GM23338 (cell line): Measurements from ENCODE around the gene PYGB. TPM values are rescaled to one million over a fixed set of nuclear protein-coding genes. Genes with fewer than 3 reads are reported as not detected.

Experiments used
- ATAC-seq: fragments of 200-7000 bp; cut with Tn5 transposase; 3 replicates; pipeline ENCODE4 v1.9.1; 2020
- DNase-seq: peaks from one replicate; pipeline ENCODE4 v3.0.0-alpha.2; 2015; ENCODE audit warnings: low spot score
- H2AFZ ChIP-seq: fragments of 200-600 bp; sonication (generic); 2 replicates; pipeline ENCODE4 v1.8.0; 2016; ENCODE audit warnings: antibody characterized with exemption, mild to moderate bottlenecking, moderate library complexity
- H3F3A ChIP-seq: fragments of 200-600 bp; sonication (generic); replicated peaks from 2 replicates; pipeline ENCODE4 v1.8.0; 2017; ENCODE audit warnings: antibody characterized with exemption, mixed run types, low read depth
- H3K27ac ChIP-seq: fragments of 200-600 bp; sonication (generic); 2 replicates; pipeline ENCODE4 v1.6.1; 2016; ENCODE audit warnings: low read depth
- H3K27me3 ChIP-seq: fragments of 200-600 bp; sonication (generic); 2 replicates; pipeline ENCODE4 v1.8.0; 2016; ENCODE audit warnings: mild to moderate bottlenecking, mixed run types, moderate library complexity; ENCODE audit not compliant: insufficient read depth
- H3K36me3 ChIP-seq: fragments of 200-600 bp; sonication (generic); 2 replicates; pipeline ENCODE4 v1.8.0; 2016; ENCODE audit warnings: mild to moderate bottlenecking; ENCODE audit not compliant: insufficient read depth
- H3K4me1 ChIP-seq: fragments of 200-600 bp; sonication (generic); 2 replicates; pipeline ENCODE4 v1.8.0; 2016; ENCODE audit warnings: mild to moderate bottlenecking, moderate library complexity; ENCODE audit not compliant: insufficient read depth
- H3K4me2 ChIP-seq: fragments of 200-600 bp; sonication (generic); 2 replicates; pipeline ENCODE4 v1.7.1; 2017; ENCODE audit warnings: mixed run types
- H3K4me3 ChIP-seq: fragments of 200-600 bp; sonication (generic); 2 replicates; pipeline ENCODE4 v1.6.1; 2016; ENCODE audit warnings: mixed run types
- H3K79me2 ChIP-seq: fragments of 200-600 bp; sonication (generic); replicated peaks from 2 replicates; pipeline ENCODE4 v1.8.0; 2017; ENCODE audit warnings: mild to moderate bottlenecking; ENCODE audit not compliant: insufficient read depth
- H3K9me2 ChIP-seq: fragments of 200-600 bp; sonication (generic); 2 replicates; pipeline ENCODE4 v1.8.0; 2017; ENCODE audit not compliant: insufficient read depth
- H4K20me1 ChIP-seq: fragments of 200-600 bp; sonication (generic); replicated peaks from 2 replicates; pipeline ENCODE4 v1.8.0; 2017; ENCODE audit warnings: mild to moderate bottlenecking; ENCODE audit not compliant: insufficient read depth
- H3K27ac Mint-ChIP-seq: 2 replicates; pipeline ENCODE4 v1.8.0; 2020; ENCODE audit warnings: inconsistent platforms, mild to moderate bottlenecking, moderate library complexity, mixed read lengths
- H3K27me3 Mint-ChIP-seq: 3 replicates; pipeline ENCODE4 v1.8.0; 2022; ENCODE audit warnings: low read depth, mild to moderate bottlenecking, moderate library complexity, mixed read lengths, inconsistent platforms; ENCODE audit not compliant: insufficient read depth, poor library complexity
- H3K36me3 Mint-ChIP-seq: 3 replicates; pipeline ENCODE4 v1.8.0; 2021; ENCODE audit warnings: low read depth, mild to moderate bottlenecking, inconsistent platforms, moderate library complexity, mixed read lengths
- H3K4me1 Mint-ChIP-seq: 3 replicates; pipeline ENCODE4 v1.8.0; 2020; ENCODE audit warnings: mild to moderate bottlenecking, inconsistent platforms, mixed read lengths
- H3K4me3 Mint-ChIP-seq: 3 replicates; pipeline ENCODE4 v1.8.0; 2021; ENCODE audit warnings: moderate library complexity, mild to moderate bottlenecking, inconsistent platforms, mixed read lengths
- H3K9me3 Mint-ChIP-seq: 3 replicates; pipeline ENCODE4 v1.8.0; 2020; ENCODE audit warnings: moderate library complexity, mild to moderate bottlenecking, inconsistent platforms, mixed read lengths
- CREB1 ChIP-seq: fragments of 250-450 bp; sonication (Bioruptor Pico); IDR thresholded peaks from 2 replicates; pipeline ENCODE4 v1.5.0; 2020; ENCODE audit warnings: low read depth, mild to moderate bottlenecking, moderate library complexity
- JUNB ChIP-seq: IDR thresholded peaks from one replicate; pipeline ENCODE4 v1.6.1; 2016; ENCODE audit warnings: antibody characterized with exemption; ENCODE audit not compliant: unreplicated experiment
- NANOG ChIP-seq: IDR thresholded peaks from 2 replicates; pipeline ENCODE4 v1.6.1; 2016; ENCODE audit warnings: antibody characterized with exemption, borderline replicate concordance
- ZNF462 ChIP-seq: fragments of 250-450 bp; sonication (Bioruptor Pico); IDR thresholded peaks from 2 replicates; pipeline ENCODE4 v1.5.0; 2020; ENCODE audit warnings: mild to moderate bottlenecking, moderate library complexity
- polyA plus RNA-seq: library from polyadenylated mRNA; unstranded; fragments of >200 nt; fragmentation: Nextera tagmentation; extraction: Ambion mirVana; gene quantifications from 2 replicates; pipeline ENCODE4 v1.2.1, GENCODE V29; 2016
- total RNA-seq: library from RNA; depleted of rRNA; stranded (reverse); fragments of >200 nt; shearing (Covaris generic); gene quantifications from 2 replicates; pipeline ENCODE4 v1.2.3, GENCODE V29; 2014
- TF ChIP-seq, protein P1 (sequence below): IDR thresholded peaks from 2 replicates; pipeline ENCODE4 v1.6.1; 2016; ENCODE audit warnings: antibody characterized with exemption

The PYGB gene
- total and polyA plus RNA-seq, 2 experiments from 2014 or later = 15.6 to 64.0 TPM

DNA sequence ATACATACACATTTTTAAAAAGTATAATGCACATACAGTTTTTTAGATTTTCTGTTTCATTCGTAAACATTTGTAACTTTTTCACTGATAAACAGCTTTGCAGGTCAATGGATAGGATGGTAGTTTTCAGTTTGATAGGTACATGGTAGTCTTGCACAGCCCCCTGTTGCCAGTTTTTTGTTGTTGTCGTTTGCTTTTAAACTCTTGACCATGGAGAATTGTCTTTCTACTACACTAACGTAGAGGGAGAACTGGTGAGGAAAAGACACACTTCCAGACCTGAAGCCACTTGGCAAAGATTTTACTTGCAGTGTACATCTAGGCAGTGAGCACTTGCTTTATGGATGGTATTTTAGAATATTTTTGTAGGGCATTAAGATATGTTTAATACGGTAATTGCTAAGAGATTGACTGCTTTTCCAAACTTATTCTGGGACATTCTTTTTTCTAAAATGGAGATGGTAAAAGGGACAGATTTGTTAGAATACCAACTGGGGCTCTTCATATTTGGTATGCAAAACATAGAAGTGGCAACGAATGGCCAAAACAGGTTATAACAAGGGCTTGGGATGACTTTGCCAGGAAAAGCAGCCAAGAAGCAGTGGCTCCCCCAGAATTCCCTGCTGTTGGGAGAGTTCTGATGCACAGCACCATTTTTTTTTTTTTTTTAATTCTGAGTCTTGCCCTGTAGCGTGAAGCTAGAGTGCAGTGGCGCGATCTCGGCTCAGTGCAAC lies 1.5 kb downstream of the PYGB start (continued):
- TF ChIP-seq CREB1 (CRISPR knock-in tag) = no peak
- TF ChIP-seq, protein P1, sequence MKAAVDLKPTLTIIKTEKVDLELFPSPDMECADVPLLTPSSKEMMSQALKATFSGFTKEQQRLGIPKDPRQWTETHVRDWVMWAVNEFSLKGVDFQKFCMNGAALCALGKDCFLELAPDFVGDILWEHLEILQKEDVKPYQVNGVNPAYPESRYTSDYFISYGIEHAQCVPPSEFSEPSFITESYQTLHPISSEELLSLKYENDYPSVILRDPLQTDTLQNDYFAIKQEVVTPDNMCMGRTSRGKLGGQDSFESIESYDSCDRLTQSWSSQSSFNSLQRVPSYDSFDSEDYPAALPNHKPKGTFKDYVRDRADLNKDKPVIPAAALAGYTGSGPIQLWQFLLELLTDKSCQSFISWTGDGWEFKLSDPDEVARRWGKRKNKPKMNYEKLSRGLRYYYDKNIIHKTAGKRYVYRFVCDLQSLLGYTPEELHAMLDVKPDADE = no peak

- Mint-ChIP-seq H3K27me3 (peaks cover 12% of the 10 kb centered on the region), H3K4me3 (0 out of 3 replicates have a peak overlapping the region, but pooled peaks have one; percentile 90), H3K4me1 (peaks cover 41% of the 10 kb centered on the region), H3K36me3 (peaks cover 3% of the 10 kb centered on the region; the same call in 2 of the 3 replicates), H3K27ac (no peak overlapping the region), H3K9me3 (no peaks in the 10 kb centered on the region; the same call in 2 of the 3 replicates)
- Histone ChIP-seq H4K20me1 (peaks cover 35% of the 10 kb centered on the region), H3K4me1 (peaks cover 16% of the 10 kb centered on the region), H3F3A (0 out of 2 replicates have a peak, but pooled peaks cover 7% of the 10 kb centered on the region), H3K36me3 (no peaks in the 10 kb centered on the region), H3K4me2 (0 out of 2 replicates have a peak overlapping the region, but pooled peaks have one; percentile 85), H3K9me2 (no peaks in the 10 kb centered on the region), H3K27me3 (peaks cover 11% of the 10 kb centered on the region; the same call in 1 of the 2 replicates), H3K4me3 (no peak overlapping the region), H3K79me2 (peaks cover 57% of the 10 kb centered on the region), H2AFZ (no peak overlapping the region), H3K27ac (no peak overlapping the region)
- ATAC-seq (no peak), DNase-seq (no peak)
- no peak for TF ChIP-seq JUNB
- TF ChIP-seq ZNF462 (CRISPR knock-in tag) = no peak
- TF ChIP-seq NANOG = no peak
Measured at GRCh38 chr20:25250508-25250907, 2.6 kb downstream of the PYGB start.
